Ishikawa (cell line): ENCODE measurements around the gene SETD1A.

Experiments used
- MAX ChIP-seq: IDR thresholded peaks from 2 replicates; pipeline ENCODE4 v1.6.1; 2012
- YY1 ChIP-seq: IDR thresholded peaks from 2 replicates; pipeline ENCODE4 v1.6.1; 2012; ENCODE audit warnings: low read depth

DNA sequence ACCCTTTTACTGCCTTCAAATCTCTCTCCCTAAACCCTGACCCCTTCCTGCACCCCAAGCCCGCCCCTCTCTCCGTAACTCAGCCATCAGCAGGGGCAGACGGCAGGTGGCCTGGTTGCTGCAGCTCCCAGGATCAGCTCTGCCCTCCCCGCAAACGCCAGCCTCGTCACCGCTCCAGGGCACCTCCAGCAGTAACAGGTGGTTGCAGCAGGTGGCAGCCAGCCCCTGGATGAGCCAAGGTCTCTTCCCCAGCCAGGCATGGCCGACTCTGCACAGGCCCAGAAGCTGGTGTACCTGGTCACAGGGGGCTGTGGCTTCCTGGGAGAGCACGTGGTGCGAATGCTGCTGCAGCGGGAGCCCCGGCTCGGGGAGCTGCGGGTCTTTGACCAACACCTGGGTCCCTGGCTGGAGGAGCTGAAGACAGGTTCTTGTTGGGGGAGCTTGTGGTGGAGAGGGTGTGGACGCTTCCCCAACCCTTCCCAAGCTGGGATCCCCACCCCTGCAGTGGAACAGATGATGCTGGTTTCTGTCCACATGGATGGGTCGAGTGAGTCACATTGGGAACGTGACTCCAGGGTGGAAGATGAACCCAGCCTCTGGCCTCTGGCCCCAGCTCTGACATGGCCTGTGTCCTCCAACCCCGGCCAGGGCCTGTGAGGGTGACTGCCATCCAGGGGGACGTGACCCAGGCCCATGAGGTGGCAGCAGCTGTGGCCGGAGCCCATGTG, 28.0 kb downstream of the SETD1A start:
- TF ChIP-seq MAX (no peak), YY1 (no peak)
